DND-41 (cell line): Measurements from ENCODE around the gene LY6G6F.

Experiments used
- ATAC-seq: fragments of 200-7000 bp; cut with Tn5 transposase; 3 replicates; pipeline ENCODE4 v1.9.1; 2021; ENCODE audit warnings: low read depth; ENCODE audit not compliant: insufficient read depth
- DNase-seq: peaks from one replicate; pipeline ENCODE4 v3.0.0-alpha.2; 2020
- H2AFZ ChIP-seq: 2 replicates; pipeline ENCODE4 v1.6.0; 2012; ENCODE audit warnings: low read depth, low read length
- H3K27ac ChIP-seq: 2 replicates; pipeline ENCODE4 v1.5.1; 2012; ENCODE audit warnings: low read length, inconsistent platforms
- H3K27me3 ChIP-seq: fragments of 200-600 bp; sonication (generic); 2 replicates; pipeline ENCODE4 v1.6.0; 2012; ENCODE audit warnings: low read length, mild to moderate bottlenecking, inconsistent platforms; ENCODE audit not compliant: insufficient read depth, poor library complexity
- H3K36me3 ChIP-seq: 2 replicates; pipeline ENCODE4 v1.5.1; 2012; ENCODE audit warnings: low read length, inconsistent platforms; ENCODE audit not compliant: insufficient read depth
- H3K4me1 ChIP-seq: 2 replicates; pipeline ENCODE4 v1.5.1; 2012; ENCODE audit warnings: mild to moderate bottlenecking, low read length; ENCODE audit not compliant: insufficient read depth
- H3K4me2 ChIP-seq: 2 replicates; pipeline ENCODE4 v1.6.0; 2012; ENCODE audit warnings: mild to moderate bottlenecking, moderate library complexity, low read length, inconsistent platforms; ENCODE audit not compliant: insufficient read depth
- H3K4me3 ChIP-seq, 2 experiments: fragments of 200-600 bp in 1 of 2; shearing (Covaris generic) in 1 of 2; 2 replicates each; pipeline ENCODE4 v1.5.1; 2012 to 2016; ENCODE audit warnings: inconsistent platforms in 2 of 2, low read length in 2 of 2, mild to moderate bottlenecking in 2 of 2, low read depth in 1 of 2, moderate library complexity in 1 of 2
- H3K79me2 ChIP-seq: 2 replicates; pipeline ENCODE4 v1.6.0; 2012; ENCODE audit warnings: low read length, inconsistent platforms; ENCODE audit not compliant: insufficient read depth
- H3K9ac ChIP-seq: 2 replicates; pipeline ENCODE4 v1.6.0; 2012; ENCODE audit warnings: low read depth, mild to moderate bottlenecking, inconsistent platforms, low read length, moderate library complexity
- H3K9me3 ChIP-seq: 2 replicates; pipeline ENCODE4 v1.5.1; 2012; ENCODE audit warnings: low read length, moderate library complexity, mild to moderate bottlenecking, inconsistent platforms; ENCODE audit not compliant: insufficient read depth, severe bottlenecking
- H4K20me1 ChIP-seq: 2 replicates; pipeline ENCODE4 v1.6.0; 2012; ENCODE audit warnings: low read length; ENCODE audit not compliant: insufficient read depth
- CTCF ChIP-seq: IDR thresholded peaks from 2 replicates; pipeline ENCODE4 v1.5.1; 2012; ENCODE audit warnings: borderline replicate concordance, low read length, moderate library complexity, mild to moderate bottlenecking; ENCODE audit not compliant: poor library complexity, severe bottlenecking; ENCODE audit errors: extremely low read depth
- EZH2 ChIP-seq: IDR thresholded peaks from 3 replicates; pipeline ENCODE4 v1.6.1; 2012; ENCODE audit warnings: borderline replicate concordance, low read depth, mild to moderate bottlenecking, moderate library complexity, low read length, inconsistent platforms; ENCODE audit not compliant: severe bottlenecking

LY6G6F gene

GRCh38 chr6:31736021-31736767 is 29.5 kb downstream of the LY6G6F start, which contains the start of gene CLIC1:
TSS of gene CLIC1 (minus strand) at chr6:31736530. CDS start at chr6:31736300, 230 bp downstream.
- DNase-seq (peak; percentile 86), ATAC-seq (peak; percentile 37)
- peaks cover 58% of the 10 kb centered on the region for H3K79me2 ChIP-seq
- TF ChIP-seq CTCF, result no peak
- TF ChIP-seq EZH2, result no peak
- H3K9me3 ChIP-seq, result no peaks in the 10 kb centered on the region
- peaks cover 32% of the 10 kb centered on the region for H3K36me3 ChIP-seq
- no peaks in the 10 kb centered on the region for H3K27me3 ChIP-seq
- H2AFZ ChIP-seq, result peak within 1 kb of the TSS; percentile 71
- peak within 1 kb of the TSS; percentile 96 for H3K27ac ChIP-seq
- H3K9ac ChIP-seq, result peak within 1 kb of the TSS; percentile 99
- H4K20me1 ChIP-seq, result peaks cover 19% of the 10 kb centered on the region
- H3K4me1 ChIP-seq, result peaks cover 62% of the 10 kb centered on the region
- peak within 1 kb of the TSS; percentile 76 for H3K4me2 ChIP-seq
- peak within 1 kb of the TSS; percentile 49 to 81 for H3K4me3 ChIP-seq

DNA sequence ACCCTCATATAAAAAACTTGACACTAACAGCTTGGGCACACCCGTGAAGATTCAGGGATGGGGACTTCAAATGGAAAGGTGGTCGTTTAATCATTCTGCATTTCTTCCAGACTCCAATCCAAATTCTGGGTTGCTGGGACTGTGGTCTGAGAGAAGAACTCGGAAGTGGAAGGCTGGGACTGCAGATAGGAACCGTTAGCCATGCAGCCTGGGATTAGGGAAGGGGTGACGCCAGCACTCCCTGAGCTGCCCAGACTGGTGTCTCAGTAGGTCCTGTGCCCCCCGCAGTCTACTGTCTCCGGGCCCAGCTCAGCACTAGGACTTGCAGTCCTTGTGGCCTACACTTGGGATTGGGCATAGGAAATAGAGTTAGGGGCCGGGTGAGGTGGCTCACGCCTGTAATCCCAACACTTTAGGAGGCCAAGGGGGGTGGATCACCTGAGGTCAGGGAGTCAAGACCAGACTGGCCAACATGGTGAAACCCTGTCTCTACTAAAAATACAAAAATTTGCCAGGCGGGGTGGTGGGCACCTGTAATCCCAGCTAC is 30.2 kb downstream of the LY6G6F start:
- DNase-seq, result no peak
- Histone ChIP-seq H3K27ac (peak overlapping the region; percentile 96), H3K4me1 (peaks cover 69% of the 10 kb centered on the region), H3K4me2 (peak overlapping the region; percentile 76), H3K36me3 (peaks cover 33% of the 10 kb centered on the region), H3K4me3 (peak overlapping the region; percentile 49 to 81), H3K9me3 (no peaks in the 10 kb centered on the region), H3K79me2 (peaks cover 65% of the 10 kb centered on the region), H3K27me3 (no peaks in the 10 kb centered on the region), H2AFZ (peak overlapping the region; percentile 71), H3K9ac (peak overlapping the region; percentile 99), H4K20me1 (peaks cover 19% of the 10 kb centered on the region)
- TF ChIP-seq EZH2, result no peak
- TF ChIP-seq CTCF, result no peak
- ATAC-seq, result no peak

- peaks cover 19% of the 10 kb centered on the region for H4K20me1 ChIP-seq
- peak overlapping the region in 1 of 2 experiments; percentile 62; a peak in 2 of 4 replicates for H3K4me3 ChIP-seq
- no peaks in the 10 kb centered on the region for H3K9me3 ChIP-seq
- H3K27ac ChIP-seq, result peak overlapping the region; percentile 96
- no peak for TF ChIP-seq EZH2
- no peak for TF ChIP-seq CTCF
- H3K36me3 ChIP-seq, result peaks cover 33% of the 10 kb centered on the region
- H3K9ac ChIP-seq, result peak overlapping the region; percentile 99
- no peaks in the 10 kb centered on the region for H3K27me3 ChIP-seq
- peak; percentile 62 for DNase-seq
- no peak overlapping the region for H2AFZ ChIP-seq
- H3K79me2 ChIP-seq, result peaks cover 67% of the 10 kb centered on the region
- H3K4me2 ChIP-seq, result peak overlapping the region; percentile 76
- ATAC-seq, result no peak
- H3K4me1 ChIP-seq, result peaks cover 74% of the 10 kb centered on the region
Observed at GRCh38 chr6:31737315-31737990, 30.8 kb downstream of the LY6G6F start.
